Stimulated activated CD4-positive, alpha-beta T cell treated with anti-CD3 and anti-CD28 coated beads, Interleukin-15, amount 100 ng/mL, for 1 hour (primary cell): ENCODE results near the gene SEZ6L.
A peak's percentile ranks its signal among the peaks of the same experiment; 100 is the strongest.
"Not testable (repeated sequence)": the region's sequence is repeated elsewhere in the genome, so short reads cannot be mapped to it uniquely, and the experiment has no call there.

Source experiments
- DNase-seq, 2 donors: peaks; one replicate each; pipeline ENCODE4 v3.0.0-alpha.2; 2020; ENCODE audit warnings: low read depth in 1 of 2, low spot score in 1 of 2

SEZ6L gene

GRCh38 chr22:26377170-26377830, 208.0 kb downstream of the SEZ6L start:
- DNase-seq, result no peak

GRCh38 chr22:26380072-26380830, 211.0 kb downstream of the SEZ6L start:
- DNase-seq, result no peak

GRCh38 chr22:26382782-26383181, 213.5 kb downstream of the SEZ6L start:
- DNase-seq, result no peak

- no peak for DNase-seq
Observed at GRCh38 chr22:26383968-26384556, 214.8 kb downstream of the SEZ6L start.

- DNase-seq, result no peak
Observed at GRCh38 chr22:26385164-26385563, 215.9 kb downstream of the SEZ6L start.

- DNase-seq, result no peak
Observed at GRCh38 chr22:26389125-26389524, 219.9 kb downstream of the SEZ6L start.

GRCh38 chr22:26391091-26391490, 221.8 kb downstream of the SEZ6L start:
- DNase-seq, result no peak

- DNase-seq, result no peak
Observed at GRCh38 chr22:26391623-26392022, 222.4 kb downstream of the SEZ6L start.

- no peak for DNase-seq
Observed at GRCh38 chr22:26393929-26394328, 224.7 kb downstream of the SEZ6L start.

- no peak for DNase-seq
Observed at GRCh38 chr22:26394777-26395176, 225.5 kb downstream of the SEZ6L start.

GRCh38 chr22:26395926-26396325, 226.7 kb downstream of the SEZ6L start:
- DNase-seq, result no peak

- DNase-seq, result peak; percentile 9 to 25
Observed at GRCh38 chr22:26398741-26399153, 229.5 kb downstream of the SEZ6L start.

- DNase-seq, result no peak
Observed at GRCh38 chr22:26399289-26399688, 230.0 kb downstream of the SEZ6L start.

- DNase-seq, result no peak
Observed at GRCh38 chr22:26401726-26402125, 232.5 kb downstream of the SEZ6L start.

- no peak for DNase-seq
Observed at GRCh38 chr22:26404851-26405421, 235.7 kb downstream of the SEZ6L start.

- DNase-seq, result no peak
Observed at GRCh38 chr22:26406118-26406517, 236.9 kb downstream of the SEZ6L start.

- not testable (repeated sequence) for DNase-seq
Observed at GRCh38 chr22:26408562-26409220, 239.4 kb downstream of the SEZ6L start.

GRCh38 chr22:26409719-26410335, 240.6 kb downstream of the SEZ6L start:
- DNase-seq, result no peak

GRCh38 chr22:26410386-26410785, 241.1 kb downstream of the SEZ6L start:
- no peak for DNase-seq

- DNase-seq, result no peak
Observed at GRCh38 chr22:26414347-26414746, 245.1 kb downstream of the SEZ6L start.

GRCh38 chr22:26416256-26416655, 247.0 kb downstream of the SEZ6L start:
- DNase-seq, result no peak
